GM18511 (cell line): ENCODE measurements around the gene TIA1.
A peak's percentile ranks its signal among the peaks of the same experiment; 100 is the strongest.

Experiments
- ATAC-seq: cut with Tn5 transposase; IDR thresholded peaks from one replicate; pipeline ENCODE4 v1.9.1; 2021; ENCODE audit warnings: mild to moderate bottlenecking, moderate library complexity; ENCODE audit not compliant: unreplicated experiment

TIA1 gene

GRCh38 chr2:70161069-70161534 is 87.3 kb downstream of the TIA1 start:
- ATAC-seq = peak; percentile 95

- no peak for ATAC-seq
Observed at GRCh38 chr2:70160545-70160944, 87.9 kb downstream of the TIA1 start.
